GM12878 (cell line): Measurements from ENCODE around the gene AURKAIP1. TPM values are rescaled to one million over a fixed set of nuclear protein-coding genes. Genes with fewer than 3 reads are reported as not detected.
A peak's percentile ranks its signal among the peaks of the same experiment; 100 is the strongest.

Experiments used
- ATAC-seq: fragments of 200-7000 bp; cut with Tn5 transposase; 3 replicates; pipeline ENCODE4 v1.9.1; 2020; ENCODE audit warnings: mild to moderate bottlenecking, moderate library complexity
- BruUV-seq: library from RNA; stranded (reverse); fragments of 400-500 nt; replicated peaks from 2 replicates; lab custom pipeline; 2021; lab: Mats Ljungman, UMichigan
- CTCF ChIA-PET: fragments of 300-600 bp; sonication (Branson Sonifier 250); formaldehyde crosslinking; extraction: SDS; loops from one replicate; lab custom pipeline; 2021; ENCODE audit warnings: inconsistent platforms; lab: Yijun Ruan, JAX
- POLR2A ChIA-PET: fragments of 350-600 bp; formaldehyde crosslinking; extraction: SDS; loops from one replicate; lab custom pipeline; 2021; ENCODE audit warnings: inconsistent platforms; lab: Charles Lee
- RAD21 ChIA-PET: fragments of 300-600 bp; sonication (Branson Sonifier 250); formaldehyde crosslinking; loops from one replicate; lab custom pipeline; 2023; ENCODE audit warnings: antibody characterized with exemption; ENCODE audit not compliant: unreplicated experiment; lab: Charles Lee
- SMC1A ChIA-PET: fragments of 300-600 bp; sonication (Branson Sonifier 250); formaldehyde crosslinking; loops from one replicate; lab custom pipeline; 2023; ENCODE audit not compliant: unreplicated experiment, uncharacterized antibody; lab: Charles Lee
- DNase-seq: peaks from one replicate; pipeline ENCODE4 v3.0.0-alpha.2; 2011; ENCODE audit warnings: low read depth, low spot score
- FAIRE-seq: peaks from 3 replicates; lab custom pipeline; 2011; peaks lifted over from hg19 to GRCh38; lab: Jason Lieb, UNC
- H2AFZ ChIP-seq: 2 replicates; pipeline ENCODE4 v1.6.0; 2011; ENCODE audit warnings: low read depth, low read length, control low read depth; ENCODE audit not compliant: control insufficient read depth
- H3K27ac ChIP-seq: 2 replicates; pipeline ENCODE4 v1.5.1; 2011; ENCODE audit warnings: control low read depth; ENCODE audit not compliant: control insufficient read depth, insufficient read depth
- H3K27me3 ChIP-seq, 2 experiments: replicated peaks in 1 of 2; 2 replicates each; pipeline versions ENCODE4 v1.6.0 to v1.6.1; 2011; ENCODE audit warnings: low read length in 1 of 2; ENCODE audit not compliant: control insufficient read depth in 2 of 2, insufficient read depth in 2 of 2
- H3K36me3 ChIP-seq, 2 experiments: 2 replicates each; pipeline ENCODE4 v1.5.1; 2011; ENCODE audit warnings: low read length in 1 of 2; ENCODE audit not compliant: control insufficient read depth in 2 of 2, insufficient read depth in 2 of 2
- H3K4me1 ChIP-seq: 2 replicates; pipeline ENCODE4 v1.6.1; 2011; ENCODE audit warnings: mild to moderate bottlenecking, low read length, moderate library complexity, mixed read lengths; ENCODE audit not compliant: control insufficient read depth, insufficient read depth
- H3K4me2 ChIP-seq: 2 replicates; pipeline ENCODE4 v1.6.0; 2011; ENCODE audit warnings: control low read depth; ENCODE audit not compliant: control insufficient read depth, insufficient read depth
- H3K4me3 ChIP-seq: fragments of 200-600 bp; sonication (generic); 2 replicates; pipeline ENCODE4 v1.5.1; 2016
- H3K79me2 ChIP-seq: 2 replicates; pipeline ENCODE4 v1.6.0; 2011; ENCODE audit warnings: low read length; ENCODE audit not compliant: control insufficient read depth, insufficient read depth
- H3K9ac ChIP-seq: 2 replicates; pipeline ENCODE4 v1.8.0; 2011; ENCODE audit warnings: low read length, control low read depth, mixed read lengths; ENCODE audit not compliant: control insufficient read depth, insufficient read depth
- H3K9me3 ChIP-seq: replicated peaks from 3 replicates; pipeline ENCODE4 v1.5.1; 2011; ENCODE audit warnings: mild to moderate bottlenecking, low read length; ENCODE audit not compliant: control insufficient read depth, insufficient read depth
- H4K20me1 ChIP-seq: 2 replicates; pipeline ENCODE4 v1.6.0; 2011; ENCODE audit not compliant: control insufficient read depth, insufficient read depth
- CBFB ChIP-seq: IDR thresholded peaks from 2 replicates; pipeline ENCODE4 v1.6.1; 2016; ENCODE audit warnings: antibody characterized with exemption, low read depth
- JUNB ChIP-seq: IDR thresholded peaks from 2 replicates; pipeline ENCODE4 v1.6.1; 2016; ENCODE audit warnings: antibody characterized with exemption, mild to moderate bottlenecking
- WGBS: methylation state at CpG from one replicate; pipeline ENCODE4 v1.1.6; 2016; ENCODE audit warnings: low lambda C conversion rate; ENCODE audit not compliant: insufficient replicate concordance, insufficient coverage; ENCODE audit errors: missing lambda C conversion rate; 5-methylcytosine and 5-hydroxymethylcytosine counted together
- in situ Hi-C: fragments of 300-500 bp; cut with MboI; formaldehyde crosslinking; loops from 9 replicates; pipeline ENCODE4 v1.14.3; 2018; ENCODE audit warnings: mixed read lengths
- intact Hi-C: fragments of 100-400 bp; cut with micrococcal nuclease; formaldehyde crosslinking; loops from one replicate; pipeline ENCODE4 v1.14.2; 2022; ENCODE audit not compliant: unreplicated experiment
- polyA plus RNA-seq, 11 experiments: library from polyadenylated mRNA; depleted of rRNA in 4 of 11; unstranded in 6 of 11; stranded (reverse) in 5 of 11; fragments of >200 nt; fragmentation: Nextera tagmentation in 4 of 11; fragmentation: Illumina TruSeq in 1 of 11; extraction: Ambion mirVana in 4 of 11; extraction: Trizol in 1 of 11; gene quantifications; 1 replicate in 1 of 11; 2 replicates in 10 of 11; pipeline versions ENCODE4 v1.2.1 to v1.2.3, GENCODE V29; 2011 to 2016; ENCODE audit warnings: inconsistent platforms in 2 of 11, missing spikeins in 2 of 11, low read depth in 1 of 11
- total RNA-seq, 4 experiments: library from RNA; depleted of rRNA in 3 of 4; stranded (reverse); fragments of >200 nt in 3 of 4; fragmentation: Illumina TruSeq in 1 of 4; extraction: Trizol in 1 of 4; gene quantifications; 2 replicates each; pipeline versions ENCODE4 v1.2.1 to v1.2.3, GENCODE V29; 2013 to 2021
- TF ChIP-seq, protein P1 (sequence below): IDR thresholded peaks from 2 replicates; pipeline ENCODE4 v1.6.1; 2012; ENCODE audit warnings: mild to moderate bottlenecking, low read depth, low read length

Gene AURKAIP1
- total and polyA plus RNA-seq, 10 of the 15 experiments (the other 5 are each of a cell fraction or from before 2014, with no cell fraction given) = 6.5 to 366 (median 120) TPM

DNA sequence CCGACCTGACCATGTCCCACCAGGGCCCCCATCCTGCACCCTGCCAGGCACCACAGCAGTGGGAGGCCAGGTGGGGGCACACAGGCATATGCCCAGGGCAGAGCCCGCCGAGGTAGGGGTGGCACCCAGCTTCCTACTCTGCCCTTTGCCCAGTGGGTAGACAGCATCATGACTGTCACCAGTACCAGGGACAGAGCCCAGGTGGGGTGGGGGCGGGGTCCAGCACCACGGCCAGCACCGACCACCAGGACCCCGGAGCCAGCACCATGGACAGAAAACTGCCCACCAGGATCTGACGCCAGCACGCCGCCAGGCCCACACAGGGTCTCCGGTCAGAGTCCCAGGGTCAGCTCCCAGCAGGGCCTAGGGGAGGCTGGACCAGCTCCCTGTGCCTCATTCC, 40.2 kb downstream of the AURKAIP1 start:
- FAIRE-seq (no peak), ATAC-seq (no peak), DNase-seq (no peak)
- Histone ChIP-seq H3K4me3 (no peak overlapping the region), H3K4me2 (no peak overlapping the region), H3K27me3 (no peaks in the 10 kb centered on the region), H3K79me2 (no peaks in the 10 kb centered on the region), H3K9ac (no peak overlapping the region), H3K4me1 (no peaks in the 10 kb centered on the region), H3K36me3 (peaks cover 0 to 2% of the 10 kb centered on the region in 2 experiments; a peak in 2 of 4 replicates), H4K20me1 (no peaks in the 10 kb centered on the region), H3K9me3 (no peaks in the 10 kb centered on the region)
- ChIA-PET RAD21 (no interaction called here), CTCF (no interaction called here), SMC1A (no interaction called here)
- in situ Hi-C loops (no loop called here), intact Hi-C loops (no loop called here)
- WGBS = 97% methylated on average over 9 of the region's 11 CpGs
- TF ChIP-seq CBFB (no peak), JUNB (no peak)
- TF ChIP-seq, protein P1, sequence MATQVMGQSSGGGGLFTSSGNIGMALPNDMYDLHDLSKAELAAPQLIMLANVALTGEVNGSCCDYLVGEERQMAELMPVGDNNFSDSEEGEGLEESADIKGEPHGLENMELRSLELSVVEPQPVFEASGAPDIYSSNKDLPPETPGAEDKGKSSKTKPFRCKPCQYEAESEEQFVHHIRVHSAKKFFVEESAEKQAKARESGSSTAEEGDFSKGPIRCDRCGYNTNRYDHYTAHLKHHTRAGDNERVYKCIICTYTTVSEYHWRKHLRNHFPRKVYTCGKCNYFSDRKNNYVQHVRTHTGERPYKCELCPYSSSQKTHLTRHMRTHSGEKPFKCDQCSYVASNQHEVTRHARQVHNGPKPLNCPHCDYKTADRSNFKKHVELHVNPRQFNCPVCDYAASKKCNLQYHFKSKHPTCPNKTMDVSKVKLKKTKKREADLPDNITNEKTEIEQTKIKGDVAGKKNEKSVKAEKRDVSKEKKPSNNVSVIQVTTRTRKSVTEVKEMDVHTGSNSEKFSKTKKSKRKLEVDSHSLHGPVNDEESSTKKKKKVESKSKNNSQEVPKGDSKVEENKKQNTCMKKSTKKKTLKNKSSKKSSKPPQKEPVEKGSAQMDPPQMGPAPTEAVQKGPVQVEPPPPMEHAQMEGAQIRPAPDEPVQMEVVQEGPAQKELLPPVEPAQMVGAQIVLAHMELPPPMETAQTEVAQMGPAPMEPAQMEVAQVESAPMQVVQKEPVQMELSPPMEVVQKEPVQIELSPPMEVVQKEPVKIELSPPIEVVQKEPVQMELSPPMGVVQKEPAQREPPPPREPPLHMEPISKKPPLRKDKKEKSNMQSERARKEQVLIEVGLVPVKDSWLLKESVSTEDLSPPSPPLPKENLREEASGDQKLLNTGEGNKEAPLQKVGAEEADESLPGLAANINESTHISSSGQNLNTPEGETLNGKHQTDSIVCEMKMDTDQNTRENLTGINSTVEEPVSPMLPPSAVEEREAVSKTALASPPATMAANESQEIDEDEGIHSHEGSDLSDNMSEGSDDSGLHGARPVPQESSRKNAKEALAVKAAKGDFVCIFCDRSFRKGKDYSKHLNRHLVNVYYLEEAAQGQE = peak; percentile 86
- TF ChIP-seq, all 136 proteins: peak for 1
- Histone ChIP-seq H2AFZ (no peak overlapping the region), H3K27ac (no peak overlapping the region)
- no TSS peak for BruUV-seq
- POLR2A ChIA-PET = no interaction called here
